ENCODE data around the gene TMEM273. TPM values are rescaled to one million over a fixed set of nuclear protein-coding genes. Genes with fewer than 3 reads are reported as not detected.

Gene TMEM273
- total and polyA plus RNA-seq, 10 of the 15 experiments (the other 5 are each of a cell fraction or from before 2014, with no cell fraction given) = 10.3 to 46.3 (median 26.4) TPM

DNA sequence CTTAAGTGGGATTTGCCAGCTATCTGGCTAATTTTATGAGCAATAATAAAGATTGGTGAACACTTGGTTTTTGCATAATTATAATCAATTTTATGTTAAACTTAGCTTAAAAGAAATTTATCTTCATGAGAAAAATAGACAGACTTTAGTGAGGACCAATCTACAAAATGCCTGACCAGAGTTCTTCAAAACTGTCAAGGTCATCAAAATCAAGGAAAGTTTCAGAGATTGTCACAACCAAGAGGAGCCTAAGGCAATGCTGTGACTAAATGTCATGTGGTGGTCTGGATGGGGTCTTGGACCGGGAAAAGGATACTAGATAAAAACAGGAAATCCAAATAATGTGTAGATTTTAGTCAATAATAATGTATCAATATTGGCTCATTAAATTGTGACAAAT, 36.7 kb downstream of the TMEM273 start (continued):
- TF ChIP-seq, protein P1, sequence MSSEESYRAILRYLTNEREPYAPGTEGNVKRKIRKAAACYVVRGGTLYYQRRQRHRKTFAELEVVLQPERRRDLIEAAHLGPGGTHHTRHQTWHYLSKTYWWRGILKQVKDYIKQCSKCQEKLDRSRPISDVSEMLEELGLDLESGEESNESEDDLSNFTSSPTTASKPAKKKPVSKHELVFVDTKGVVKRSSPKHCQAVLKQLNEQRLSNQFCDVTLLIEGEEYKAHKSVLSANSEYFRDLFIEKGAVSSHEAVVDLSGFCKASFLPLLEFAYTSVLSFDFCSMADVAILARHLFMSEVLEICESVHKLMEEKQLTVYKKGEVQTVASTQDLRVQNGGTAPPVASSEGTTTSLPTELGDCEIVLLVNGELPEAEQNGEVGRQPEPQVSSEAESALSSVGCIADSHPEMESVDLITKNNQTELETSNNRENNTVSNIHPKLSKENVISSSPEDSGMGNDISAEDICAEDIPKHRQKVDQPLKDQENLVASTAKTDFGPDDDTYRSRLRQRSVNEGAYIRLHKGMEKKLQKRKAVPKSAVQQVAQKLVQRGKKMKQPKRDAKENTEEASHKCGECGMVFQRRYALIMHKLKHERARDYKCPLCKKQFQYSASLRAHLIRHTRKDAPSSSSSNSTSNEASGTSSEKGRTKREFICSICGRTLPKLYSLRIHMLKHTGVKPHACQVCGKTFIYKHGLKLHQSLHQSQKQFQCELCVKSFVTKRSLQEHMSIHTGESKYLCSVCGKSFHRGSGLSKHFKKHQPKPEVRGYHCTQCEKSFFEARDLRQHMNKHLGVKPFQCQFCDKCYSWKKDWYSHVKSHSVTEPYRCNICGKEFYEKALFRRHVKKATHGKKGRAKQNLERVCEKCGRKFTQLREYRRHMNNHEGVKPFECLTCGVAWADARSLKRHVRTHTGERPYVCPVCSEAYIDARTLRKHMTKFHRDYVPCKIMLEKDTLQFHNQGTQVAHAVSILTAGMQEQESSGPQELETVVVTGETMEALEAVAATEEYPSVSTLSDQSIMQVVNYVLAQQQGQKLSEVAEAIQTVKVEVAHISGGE (CRISPR knock-in tag; IDR thresholded peaks at IDR 0.05) = no peak
- TF ChIP-seq CBX3 (IDR thresholded peaks at IDR 0.05; ENCODE audit: borderline replicate concordance, low read depth) (no peak), SREBF2 (IDR thresholded peaks at IDR 0.05; ENCODE audit: low read length) (no peak), POLR2AphosphoS2 (IDR thresholded peaks at IDR 0.05; ENCODE audit: low read depth, low read length) (no peak), ZZZ3 (IDR thresholded peaks at IDR 0.05; ENCODE audit: control insufficient read depth, insufficient read length, low read depth) (no peak)

DNA sequence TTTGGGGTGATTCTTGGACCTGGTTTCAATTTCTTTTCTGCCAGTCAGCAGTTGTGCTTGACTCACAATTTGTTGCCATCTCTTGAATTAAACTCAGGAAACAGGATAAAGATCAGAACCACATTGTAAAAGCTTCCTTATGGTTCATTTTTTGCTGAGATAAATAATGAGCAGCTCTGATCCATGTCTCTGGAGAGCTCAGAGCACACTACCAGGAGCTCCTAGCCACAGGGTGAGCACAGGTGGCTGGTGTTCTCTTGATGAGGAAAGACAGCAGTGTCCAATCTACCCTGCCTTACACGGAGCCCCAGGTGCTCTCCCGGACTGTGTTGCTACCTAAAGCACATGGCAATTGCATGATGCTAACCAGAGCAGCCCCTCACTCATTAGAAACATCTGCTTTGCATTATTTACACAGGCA, 37.2 kb downstream of the TMEM273 start:
- intact Hi-C loops (cut with micrococcal nuclease; ENCODE audit: unreplicated experiment) = no loop called here
- Histone ChIP-seq H2AFZ (ENCODE audit: control insufficient read depth, low read depth, low read length) (no peak overlapping the region), H3K27ac (ENCODE audit: control insufficient read depth, insufficient read depth) (no peak overlapping the region), H3K4me2 (ENCODE audit: control insufficient read depth, insufficient read depth) (no peak overlapping the region), H3K9me3 (replicated peaks; ENCODE audit: control insufficient read depth, insufficient read depth, low read length) (no peaks in the 10 kb centered on the region; the same call in 2 of the 3 replicates), H3K36me3 (ENCODE audit: control insufficient read depth in 2 of 2, insufficient read depth in 2 of 2, low read length in 1 of 2) (no peaks in the 10 kb centered on the region), H3K4me1 (ENCODE audit: control insufficient read depth, insufficient read depth, low read length) (no peaks in the 10 kb centered on the region), H3K4me3 (no peak overlapping the region), H3K79me2 (ENCODE audit: control insufficient read depth, insufficient read depth, low read length) (no peaks in the 10 kb centered on the region), H3K27me3 (replicated peaks in 1 of 2; ENCODE audit: control insufficient read depth in 2 of 2, insufficient read depth in 2 of 2, low read length in 1 of 2) (no peaks in the 10 kb centered on the region), H4K20me1 (ENCODE audit: control insufficient read depth, insufficient read depth) (no peaks in the 10 kb centered on the region), H3K9ac (ENCODE audit: control insufficient read depth, insufficient read depth, low read length) (no peak overlapping the region)
- ATAC-seq (no peak), FAIRE-seq (no peak), DNase-seq (ENCODE audit: low read depth, low spot score) (no peak)
- CTCF ChIA-PET = no interaction called here
- SMC1A ChIA-PET (ENCODE audit: uncharacterized antibody, unreplicated experiment) = interaction anchor here (1.0 to 1.1 kb wide), 2 partner anchors 50 to 790 kb away, joined by 3 read pairs; no protein-coding TSS in a partner anchor
- BruUV-seq (replicated peaks) = no TSS peak
- in situ Hi-C loops (cut with MboI) = no loop called here
- POLR2A ChIA-PET = no interaction called here
- 42% methylated on average over 2 of the region's 2 CpGs for WGBS (ENCODE audit: insufficient coverage, insufficient replicate concordance, low lambda C conversion rate, missing lambda C conversion rate)
- RAD21 ChIA-PET (ENCODE audit: unreplicated experiment) = no interaction called here
- TF ChIP-seq, protein P2, sequence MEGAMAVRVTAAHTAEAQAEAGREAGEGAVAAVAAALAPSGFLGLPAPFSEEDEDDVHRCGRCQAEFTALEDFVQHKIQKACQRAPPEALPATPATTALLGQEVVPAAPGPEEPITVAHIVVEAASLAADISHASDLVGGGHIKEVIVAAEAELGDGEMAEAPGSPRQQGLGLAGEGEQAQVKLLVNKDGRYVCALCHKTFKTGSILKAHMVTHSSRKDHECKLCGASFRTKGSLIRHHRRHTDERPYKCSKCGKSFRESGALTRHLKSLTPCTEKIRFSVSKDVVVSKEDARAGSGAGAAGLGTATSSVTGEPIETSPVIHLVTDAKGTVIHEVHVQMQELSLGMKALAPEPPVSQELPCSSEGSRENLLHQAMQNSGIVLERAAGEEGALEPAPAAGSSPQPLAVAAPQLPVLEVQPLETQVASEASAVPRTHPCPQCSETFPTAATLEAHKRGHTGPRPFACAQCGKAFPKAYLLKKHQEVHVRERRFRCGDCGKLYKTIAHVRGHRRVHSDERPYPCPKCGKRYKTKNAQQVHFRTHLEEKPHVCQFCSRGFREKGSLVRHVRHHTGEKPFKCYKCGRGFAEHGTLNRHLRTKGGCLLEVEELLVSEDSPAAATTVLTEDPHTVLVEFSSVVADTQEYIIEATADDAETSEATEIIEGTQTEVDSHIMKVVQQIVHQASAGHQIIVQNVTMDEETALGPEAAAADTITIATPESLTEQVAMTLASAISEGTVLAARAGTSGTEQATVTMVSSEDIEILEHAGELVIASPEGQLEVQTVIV (IDR thresholded peaks at IDR 0.05; ENCODE audit: borderline replicate concordance, partially characterized antibody) = no peak
- TF ChIP-seq, protein P3, sequence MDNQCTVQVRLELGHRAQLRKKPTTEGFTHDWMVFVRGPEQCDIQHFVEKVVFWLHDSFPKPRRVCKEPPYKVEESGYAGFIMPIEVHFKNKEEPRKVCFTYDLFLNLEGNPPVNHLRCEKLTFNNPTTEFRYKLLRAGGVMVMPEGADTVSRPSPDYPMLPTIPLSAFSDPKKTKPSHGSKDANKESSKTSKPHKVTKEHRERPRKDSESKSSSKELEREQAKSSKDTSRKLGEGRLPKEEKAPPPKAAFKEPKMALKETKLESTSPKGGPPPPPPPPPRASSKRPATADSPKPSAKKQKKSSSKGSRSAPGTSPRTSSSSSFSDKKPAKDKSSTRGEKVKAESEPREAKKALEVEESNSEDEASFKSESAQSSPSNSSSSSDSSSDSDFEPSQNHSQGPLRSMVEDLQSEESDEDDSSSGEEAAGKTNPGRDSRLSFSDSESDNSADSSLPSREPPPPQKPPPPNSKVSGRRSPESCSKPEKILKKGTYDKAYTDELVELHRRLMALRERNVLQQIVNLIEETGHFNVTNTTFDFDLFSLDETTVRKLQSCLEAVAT (IDR thresholded peaks at IDR 0.05) = no peak
- no peak for TF ChIP-seq SMC3 (IDR thresholded peaks at IDR 0.05; ENCODE audit: borderline replicate concordance, low read length)
- no peak for TF ChIP-seq TCF12 (IDR thresholded peaks at IDR 0.05; ENCODE audit: low read depth, low read length)
- TF ChIP-seq IKZF1 (conservative IDR thresholded peaks at IDR 0.05) = no peak
- TF ChIP-seq POLR2AphosphoS5 (IDR thresholded peaks at IDR 0.05; ENCODE audit: low read length) = no peak
- no peak for TF ChIP-seq SMARCA5 (IDR thresholded peaks at IDR 0.05)
- no peak for TF ChIP-seq RAD21 (IDR thresholded peaks at IDR 0.05; ENCODE audit: insufficient read depth, low read depth, low read length)
- no peak for TF ChIP-seq STAT3 (IDR thresholded peaks at IDR 0.05; ENCODE audit: low read depth, low read length)
- no peak for TF ChIP-seq MYB (IDR thresholded peaks at IDR 0.05; ENCODE audit: borderline replicate concordance, low read depth, low read length)
- no peak for TF ChIP-seq RUNX3 (IDR thresholded peaks at IDR 0.05; ENCODE audit: low read length)

Data from GM12878 (cell line).